ENCODE data around the gene MGA.

- TF ChIP-seq, protein P1, sequence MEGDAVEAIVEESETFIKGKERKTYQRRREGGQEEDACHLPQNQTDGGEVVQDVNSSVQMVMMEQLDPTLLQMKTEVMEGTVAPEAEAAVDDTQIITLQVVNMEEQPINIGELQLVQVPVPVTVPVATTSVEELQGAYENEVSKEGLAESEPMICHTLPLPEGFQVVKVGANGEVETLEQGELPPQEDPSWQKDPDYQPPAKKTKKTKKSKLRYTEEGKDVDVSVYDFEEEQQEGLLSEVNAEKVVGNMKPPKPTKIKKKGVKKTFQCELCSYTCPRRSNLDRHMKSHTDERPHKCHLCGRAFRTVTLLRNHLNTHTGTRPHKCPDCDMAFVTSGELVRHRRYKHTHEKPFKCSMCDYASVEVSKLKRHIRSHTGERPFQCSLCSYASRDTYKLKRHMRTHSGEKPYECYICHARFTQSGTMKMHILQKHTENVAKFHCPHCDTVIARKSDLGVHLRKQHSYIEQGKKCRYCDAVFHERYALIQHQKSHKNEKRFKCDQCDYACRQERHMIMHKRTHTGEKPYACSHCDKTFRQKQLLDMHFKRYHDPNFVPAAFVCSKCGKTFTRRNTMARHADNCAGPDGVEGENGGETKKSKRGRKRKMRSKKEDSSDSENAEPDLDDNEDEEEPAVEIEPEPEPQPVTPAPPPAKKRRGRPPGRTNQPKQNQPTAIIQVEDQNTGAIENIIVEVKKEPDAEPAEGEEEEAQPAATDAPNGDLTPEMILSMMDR (IDR thresholded peaks at IDR 0.05; ENCODE audit: insufficient read depth, low read length), result no peak
- TF ChIP-seq GABPA (IDR thresholded peaks at IDR 0.05; ENCODE audit: low read depth), result no peak
- TF ChIP-seq REST (IDR thresholded peaks at IDR 0.05; ENCODE audit: insufficient replicate concordance, low read depth), result no peak
- no peak for TF ChIP-seq SPI1 (IDR thresholded peaks at IDR 0.05; ENCODE audit: borderline replicate concordance, low read depth)
Measured at GRCh38 chr15:41683955-41684354, 23.8 kb downstream of the MGA start.

Measured in HL-60 (cell line).